PC-3 (cell line): ENCODE data around the gene HNMT. TPM values are rescaled to one million over a fixed set of nuclear protein-coding genes. Genes with fewer than 3 reads are reported as not detected.

Experiments used
- ATAC-seq: fragments of 200-7000 bp; cut with Tn5 transposase; 2 replicates; pipeline ENCODE4 v1.9.1; 2020; ENCODE audit warnings: mild to moderate bottlenecking, moderate library complexity
- BruUV-seq: library from RNA; stranded (reverse); fragments of 400-500 nt; replicated peaks from 2 replicates; lab custom pipeline; 2021; lab: Mats Ljungman, UMichigan
- CTCF ChIA-PET: fragments of 300-600 bp; sonication (Branson Sonifier 250); formaldehyde crosslinking; loops from one replicate; lab custom pipeline; 2022; ENCODE audit warnings: antibody characterized with exemption; lab: Charles Lee
- POLR2A ChIA-PET: fragments of 300-600 bp; sonication (Branson Sonifier 250); formaldehyde crosslinking; loops from one replicate; lab custom pipeline; 2022; ENCODE audit warnings: antibody characterized with exemption; ENCODE audit not compliant: unreplicated experiment; lab: Charles Lee
- DNase-seq: peaks from one replicate; pipeline ENCODE4 v3.0.0-alpha.2; 2015
- H2AFZ ChIP-seq: fragments of 300-600 bp; sonication (generic); 2 replicates; pipeline ENCODE4 v1.6.0; 2016; ENCODE audit warnings: antibody characterized with exemption, low read length
- H3F3A ChIP-seq: fragments of 300-600 bp; sonication (generic); one replicate; pipeline ENCODE4 v1.6.0; 2017; ENCODE audit warnings: antibody characterized with exemption, low read length, control low read depth, mild to moderate bottlenecking; ENCODE audit not compliant: unreplicated experiment
- H3K27ac ChIP-seq: fragments of 300-600 bp; sonication (generic); 2 replicates; pipeline ENCODE4 v1.5.1; 2016; ENCODE audit warnings: mild to moderate bottlenecking, low read length
- H3K27me3 ChIP-seq: fragments of 300-600 bp; sonication (generic); 2 replicates; pipeline ENCODE4 v1.6.1; 2016; ENCODE audit warnings: low read length, mixed read lengths
- H3K36me3 ChIP-seq: fragments of 300-600 bp; sonication (generic); 2 replicates; pipeline ENCODE4 v1.6.1; 2016; ENCODE audit warnings: low read depth, mixed run types, low read length, mixed read lengths
- H3K4me1 ChIP-seq: fragments of 300-600 bp; sonication (generic); 2 replicates; pipeline ENCODE4 v1.5.1; 2016; ENCODE audit warnings: low read length; ENCODE audit not compliant: insufficient read depth
- H3K4me2 ChIP-seq: fragments of 300-600 bp; sonication (generic); 2 replicates; pipeline ENCODE4 v1.6.0; 2016; ENCODE audit warnings: low read length
- H3K4me3 ChIP-seq: fragments of 300-600 bp; sonication (generic); 2 replicates; pipeline ENCODE4 v1.5.1; 2016; ENCODE audit warnings: mild to moderate bottlenecking, low read length, mixed read lengths
- H3K79me2 ChIP-seq: fragments of 300-600 bp; sonication (generic); 2 replicates; pipeline ENCODE4 v1.6.1; 2017; ENCODE audit warnings: low read length, mixed read lengths
- H3K9ac ChIP-seq: fragments of 300-600 bp; sonication (generic); 2 replicates; pipeline ENCODE4 v1.6.0; 2016; ENCODE audit warnings: mild to moderate bottlenecking, low read length
- H3K9me2 ChIP-seq: fragments of 300-600 bp; sonication (generic); replicated peaks from 2 replicates; pipeline ENCODE4 v1.6.1; 2016; ENCODE audit warnings: mixed run types, low read length, mixed read lengths
- H3K9me3 ChIP-seq: fragments of 300-600 bp; sonication (generic); 2 replicates; pipeline ENCODE4 v1.6.1; 2016; ENCODE audit warnings: low read length, mixed read lengths
- H4K20me1 ChIP-seq: fragments of 300-600 bp; sonication (generic); 2 replicates; pipeline ENCODE4 v1.6.1; 2016; ENCODE audit warnings: low read length, mixed read lengths
- EZH2 ChIP-seq: fragments of 300-600 bp; sonication (generic); IDR thresholded peaks from one replicate; pipeline ENCODE4 v1.6.1; 2017; ENCODE audit warnings: antibody characterized with exemption, mild to moderate bottlenecking, low read length; ENCODE audit not compliant: unreplicated experiment
- EZH2phosphoT487 ChIP-seq: fragments of 300-600 bp; sonication (generic); IDR thresholded peaks from 2 replicates; pipeline ENCODE4 v1.6.1; 2018; ENCODE audit warnings: mild to moderate bottlenecking, antibody characterized with exemption, low read length, borderline replicate concordance
- intact Hi-C: fragments of 100-400 bp; cut with micrococcal nuclease; formaldehyde crosslinking; loops from 2 replicates; pipeline ENCODE4 v1.9.0; 2023
- total RNA-seq: library from RNA; depleted of rRNA; stranded (reverse); fragments of >200 nt; gene quantifications from 2 replicates; pipeline ENCODE4 v1.2.3, GENCODE V29; 2014
- TF ChIP-seq, protein P1 (sequence below): fragments of 300-600 bp; sonication (generic); conservative IDR thresholded peaks from 2 replicates; pipeline ENCODE4 v1.5.1; 2017; ENCODE audit warnings: antibody characterized with exemption, low read depth, mild to moderate bottlenecking, low read length

The HNMT gene
- total RNA-seq, 1 experiment from 2014 or later = 7.1 TPM

- H3K36me3 ChIP-seq = no peaks in the 10 kb centered on the region
- peaks cover 17% of the 10 kb centered on the region for H3K4me1 ChIP-seq
- no TSS peak for BruUV-seq
- no peaks in the 10 kb centered on the region for H3K9me3 ChIP-seq
- H4K20me1 ChIP-seq = no peaks in the 10 kb centered on the region
- H3K27me3 ChIP-seq = no peaks in the 10 kb centered on the region
- no peak overlapping the region for H3K27ac ChIP-seq
- ChIA-PET CTCF (no interaction called here), POLR2A (no interaction called here)
- ATAC-seq = no peak
- no peaks in the 10 kb centered on the region for H3K9me2 ChIP-seq
- DNase-seq = no peak
- intact Hi-C loops = no loop called here
- H3K4me2 ChIP-seq = no peak overlapping the region
- H2AFZ ChIP-seq = no peak overlapping the region
- H3F3A ChIP-seq = peaks cover 5% of the 10 kb centered on the region
- TF ChIP-seq EZH2 (no peak), EZH2phosphoT487 (no peak)
- TF ChIP-seq, protein P1, sequence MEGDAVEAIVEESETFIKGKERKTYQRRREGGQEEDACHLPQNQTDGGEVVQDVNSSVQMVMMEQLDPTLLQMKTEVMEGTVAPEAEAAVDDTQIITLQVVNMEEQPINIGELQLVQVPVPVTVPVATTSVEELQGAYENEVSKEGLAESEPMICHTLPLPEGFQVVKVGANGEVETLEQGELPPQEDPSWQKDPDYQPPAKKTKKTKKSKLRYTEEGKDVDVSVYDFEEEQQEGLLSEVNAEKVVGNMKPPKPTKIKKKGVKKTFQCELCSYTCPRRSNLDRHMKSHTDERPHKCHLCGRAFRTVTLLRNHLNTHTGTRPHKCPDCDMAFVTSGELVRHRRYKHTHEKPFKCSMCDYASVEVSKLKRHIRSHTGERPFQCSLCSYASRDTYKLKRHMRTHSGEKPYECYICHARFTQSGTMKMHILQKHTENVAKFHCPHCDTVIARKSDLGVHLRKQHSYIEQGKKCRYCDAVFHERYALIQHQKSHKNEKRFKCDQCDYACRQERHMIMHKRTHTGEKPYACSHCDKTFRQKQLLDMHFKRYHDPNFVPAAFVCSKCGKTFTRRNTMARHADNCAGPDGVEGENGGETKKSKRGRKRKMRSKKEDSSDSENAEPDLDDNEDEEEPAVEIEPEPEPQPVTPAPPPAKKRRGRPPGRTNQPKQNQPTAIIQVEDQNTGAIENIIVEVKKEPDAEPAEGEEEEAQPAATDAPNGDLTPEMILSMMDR = no peak
- H3K9ac ChIP-seq = no peak overlapping the region
- H3K79me2 ChIP-seq = no peaks in the 10 kb centered on the region
- no peak overlapping the region for H3K4me3 ChIP-seq
Observed at GRCh38 chr2:138058427-138058826, 94.2 kb downstream of the HNMT start.

- Histone ChIP-seq H3K27ac (peak overlapping the region; percentile 54), H3K27me3 (no peaks in the 10 kb centered on the region), H3K79me2 (no peaks in the 10 kb centered on the region), H3K36me3 (no peaks in the 10 kb centered on the region), H3K4me2 (peak overlapping the region; percentile 45), H3K4me1 (peaks cover 17% of the 10 kb centered on the region), H4K20me1 (no peaks in the 10 kb centered on the region), H3K9ac (no peak overlapping the region), H3K9me2 (no peaks in the 10 kb centered on the region), H3K9me3 (no peaks in the 10 kb centered on the region), H3K4me3 (no peak overlapping the region), H3F3A (peaks cover 5% of the 10 kb centered on the region), H2AFZ (no peak overlapping the region)
- BruUV-seq = no TSS peak
- CTCF ChIA-PET = interaction anchor here (0.6 kb wide), 1 partner anchor 96 kb away, joined by 3 read pairs; no protein-coding TSS in a partner anchor
- POLR2A ChIA-PET = no interaction called here
- no peak for TF ChIP-seq EZH2
- TF ChIP-seq, protein P1 = no peak
- no peak for TF ChIP-seq EZH2phosphoT487
- intact Hi-C loops = no loop called here
- ATAC-seq (peak; percentile 67), DNase-seq (no peak)
Observed at GRCh38 chr2:138059487-138060300, 95.4 kb downstream of the HNMT start.

GRCh38 chr2:138060301-138060635 is 96.0 kb downstream of the HNMT start:
- intact Hi-C loops = no loop called here
- ATAC-seq (peak; percentile 53), DNase-seq (peak; percentile 93)
- no peak overlapping the region for H2AFZ ChIP-seq
- H3K9me3 ChIP-seq = no peaks in the 10 kb centered on the region
- no peaks in the 10 kb centered on the region for H3K36me3 ChIP-seq
- H3K4me3 ChIP-seq = no peak overlapping the region
- H3K27ac ChIP-seq = peak overlapping the region; percentile 44
- TF ChIP-seq EZH2 = no peak
- no peak overlapping the region for H3K9ac ChIP-seq
- no TSS peak for BruUV-seq
- H4K20me1 ChIP-seq = no peaks in the 10 kb centered on the region
- no peaks in the 10 kb centered on the region for H3K9me2 ChIP-seq
- no peaks in the 10 kb centered on the region for H3K79me2 ChIP-seq
- H3F3A ChIP-seq = peaks cover 5% of the 10 kb centered on the region
- CTCF ChIA-PET = no interaction called here
- H3K4me1 ChIP-seq = peaks cover 17% of the 10 kb centered on the region
- POLR2A ChIA-PET = no interaction called here
- 0 out of 2 replicates have a peak overlapping the region, but pooled peaks have one; percentile 2 for H3K4me2 ChIP-seq
- H3K27me3 ChIP-seq = no peaks in the 10 kb centered on the region
